Stimulated activated CD4-positive, alpha-beta T cell treated with anti-CD3 and anti-CD28 coated beads, Interleukin-1b, Interleukin-23, amount 100 ng/mL, for 1 hour (primary cell): ENCODE measurements around the gene CDYL2.
"Not testable (repeated sequence)": the region's sequence is repeated elsewhere in the genome, so short reads cannot be mapped to it uniquely, and the experiment has no call there.

Source experiments
- DNase-seq, 2 donors: peaks; one replicate each; pipeline ENCODE4 v3.0.0-alpha.2; 2020; ENCODE audit warnings: low read depth in 2 of 2

The CDYL2 gene

DNA sequence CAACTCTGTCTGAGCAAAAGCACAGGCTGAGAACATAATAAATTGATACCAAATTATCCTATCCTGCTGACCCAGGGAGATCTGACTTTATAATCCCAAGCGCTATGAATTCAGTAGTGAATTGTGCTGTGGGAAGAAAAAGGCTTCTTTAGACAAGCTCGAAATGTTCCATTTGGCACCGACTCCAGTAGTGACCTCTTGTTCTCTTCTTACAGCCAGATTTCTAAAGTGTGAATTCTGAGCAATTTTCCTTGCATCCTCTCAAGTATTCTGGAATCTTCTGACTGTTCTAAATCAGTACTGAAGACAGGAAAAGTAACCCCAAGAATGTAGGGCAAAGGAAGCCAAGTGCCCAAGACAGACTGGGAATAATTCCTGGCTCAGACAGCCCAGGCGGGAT is 58.2 kb downstream of the CDYL2 start:
- no peak for DNase-seq

- DNase-seq: no peak
These were observed 59.5 kb downstream of the CDYL2 start for GRCh38 chr16:80744856-80745255.

- DNase-seq: no peak
These were observed 60.6 kb downstream of the CDYL2 start for GRCh38 chr16:80743772-80744171.

GRCh38 chr16:80743273-80743672 is 61.1 kb downstream of the CDYL2 start:
- no peak for DNase-seq

- no peak for DNase-seq
These were observed 62.1 kb downstream of the CDYL2 start for GRCh38 chr16:80742331-80742730.

GRCh38 chr16:80741724-80742123 is 62.7 kb downstream of the CDYL2 start:
- no peak for DNase-seq

DNA sequence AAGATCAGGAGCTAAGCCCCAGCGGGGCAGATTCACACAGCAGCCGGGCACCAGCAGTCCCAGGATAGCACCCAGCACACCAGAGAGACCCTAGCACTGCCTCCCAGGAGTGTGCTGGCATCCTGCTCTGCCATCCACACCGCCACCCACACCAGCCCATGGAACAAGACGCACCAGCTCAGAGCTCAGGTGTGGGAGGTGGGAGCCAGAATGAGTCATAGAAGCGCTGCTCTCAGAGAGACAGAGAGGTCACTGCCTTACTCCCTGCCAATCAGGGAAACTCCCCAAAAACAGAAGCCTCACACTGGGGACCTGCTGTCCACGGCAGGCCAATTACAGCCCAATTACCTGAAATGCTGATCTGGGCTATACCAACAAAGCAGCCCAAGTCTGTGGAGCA is 64.9 kb downstream of the CDYL2 start:
- no peak for DNase-seq

DNA sequence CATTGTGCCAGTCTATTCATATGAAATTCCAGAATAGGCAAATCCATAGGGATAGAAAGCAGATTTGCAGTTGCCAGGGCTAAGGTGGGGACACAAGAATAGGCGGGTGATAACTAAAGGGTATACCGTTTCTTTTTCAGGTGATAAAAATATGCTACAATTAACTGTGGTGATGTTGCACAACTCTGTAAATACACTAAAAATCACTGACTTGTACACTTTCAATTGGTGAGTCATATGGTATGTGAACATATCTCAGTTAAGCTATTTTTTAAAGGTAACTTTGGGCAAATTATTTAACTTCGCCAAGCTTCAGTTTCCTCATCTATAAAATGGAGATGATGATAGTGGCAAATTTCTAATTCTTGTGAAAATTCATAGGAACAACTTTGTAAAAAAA is 65.9 kb downstream of the CDYL2 start:
- no peak for DNase-seq

GRCh38 chr16:80735846-80736245 is 68.6 kb downstream of the CDYL2 start:
- DNase-seq: no peak

DNA sequence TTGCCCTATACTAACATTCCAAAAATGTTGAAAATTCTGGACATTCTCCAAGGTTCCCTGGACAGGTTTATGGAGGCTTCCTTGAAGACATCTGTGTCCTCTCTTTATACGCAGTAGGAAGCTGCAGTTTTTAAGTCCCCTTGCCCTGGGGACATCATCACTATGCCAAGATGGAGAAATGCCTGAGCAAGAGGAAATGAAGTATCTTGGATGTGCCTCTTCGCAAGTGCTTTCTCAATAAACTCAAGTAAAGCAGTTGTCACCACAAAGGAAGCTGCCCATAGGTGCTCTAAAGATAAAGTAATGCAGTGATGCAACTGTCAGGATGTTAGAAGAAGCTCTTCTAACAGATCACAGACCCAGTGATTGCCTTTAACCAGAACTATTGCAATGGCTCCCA is 71.0 kb downstream of the CDYL2 start:
- no peak for DNase-seq

DNA sequence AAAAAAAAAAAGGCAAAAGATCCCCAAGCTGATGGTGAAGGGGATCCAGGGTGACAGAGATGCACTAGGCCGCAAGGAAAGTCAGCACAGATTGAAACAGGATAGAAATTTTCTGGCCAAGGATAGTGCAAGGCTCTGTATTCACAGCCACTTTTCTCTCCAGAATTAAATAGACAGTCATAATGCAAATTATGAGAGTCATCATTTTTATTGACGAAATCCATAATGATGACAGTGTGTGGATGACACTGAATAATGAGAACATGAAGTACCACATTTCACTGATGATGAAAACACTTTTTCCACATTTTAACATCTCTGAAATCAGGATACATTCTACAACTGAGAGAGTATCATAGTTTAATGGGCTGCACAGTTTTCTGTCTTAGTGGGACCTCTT is 72.5 kb downstream of the CDYL2 start:
- no peak for DNase-seq

DNA sequence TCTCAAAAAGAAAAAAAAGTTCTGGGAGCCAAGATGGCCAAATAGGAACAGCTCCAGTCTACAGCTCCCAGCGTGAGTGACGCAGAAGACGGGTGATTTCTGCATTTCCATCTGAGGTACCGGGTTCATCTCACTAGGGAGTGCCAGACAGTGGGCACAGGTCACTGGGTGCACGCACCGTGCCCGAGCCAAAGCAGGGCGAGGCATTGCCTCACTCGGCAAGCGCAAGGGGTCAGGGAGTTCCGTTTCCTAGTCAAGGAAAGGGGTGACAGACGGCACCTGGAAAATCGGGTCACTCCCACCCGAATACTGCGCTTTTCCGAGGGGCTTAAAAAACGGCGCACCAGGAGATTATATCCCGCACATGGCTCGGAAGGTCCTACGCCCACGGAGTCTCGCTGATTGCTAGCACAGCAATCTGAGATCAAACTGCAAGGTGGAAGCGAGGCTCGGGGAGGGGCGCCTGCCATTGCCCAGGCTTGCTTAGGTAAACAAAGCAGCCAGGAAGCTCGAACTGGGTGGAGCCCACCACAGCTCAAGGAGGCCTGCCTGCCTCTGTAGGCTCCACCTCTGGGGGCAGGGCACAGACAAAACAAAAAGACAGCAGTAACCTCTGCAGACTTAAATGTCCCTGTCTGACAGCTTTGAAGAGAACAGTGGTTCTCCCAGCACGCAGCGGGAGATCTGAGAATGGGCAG is 77.2 kb downstream of the CDYL2 start:
- DNase-seq: not testable (repeated sequence)

GRCh38 chr16:80725566-80726162 is 78.7 kb downstream of the CDYL2 start:
- DNase-seq: no peak

DNA sequence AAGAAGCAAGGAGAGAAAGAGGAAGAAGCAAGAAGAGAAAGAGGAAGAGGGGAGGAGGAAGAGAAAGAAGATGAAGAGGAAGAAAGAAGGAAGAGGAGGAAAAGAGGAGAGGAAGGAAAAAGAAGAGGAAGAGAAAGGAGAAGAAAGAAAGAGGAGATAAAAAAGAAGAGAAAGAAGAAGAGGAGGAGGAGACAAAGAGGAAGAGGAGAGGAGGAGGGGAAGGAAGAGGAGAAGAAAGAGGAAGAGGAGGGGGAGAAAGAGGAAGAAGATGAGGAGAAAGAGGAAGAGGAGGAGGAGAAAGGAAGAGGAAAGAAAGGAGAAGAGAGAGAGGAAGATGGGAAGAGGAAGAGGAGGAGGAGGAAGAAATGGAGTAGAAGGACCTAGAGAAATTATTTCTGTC is 80.4 kb downstream of the CDYL2 start:
- no peak for DNase-seq

- no peak for DNase-seq
These were observed 81.3 kb downstream of the CDYL2 start for GRCh38 chr16:80723091-80723490.

- no peak for DNase-seq
These were observed 83.5 kb downstream of the CDYL2 start for GRCh38 chr16:80720804-80721371.

DNA sequence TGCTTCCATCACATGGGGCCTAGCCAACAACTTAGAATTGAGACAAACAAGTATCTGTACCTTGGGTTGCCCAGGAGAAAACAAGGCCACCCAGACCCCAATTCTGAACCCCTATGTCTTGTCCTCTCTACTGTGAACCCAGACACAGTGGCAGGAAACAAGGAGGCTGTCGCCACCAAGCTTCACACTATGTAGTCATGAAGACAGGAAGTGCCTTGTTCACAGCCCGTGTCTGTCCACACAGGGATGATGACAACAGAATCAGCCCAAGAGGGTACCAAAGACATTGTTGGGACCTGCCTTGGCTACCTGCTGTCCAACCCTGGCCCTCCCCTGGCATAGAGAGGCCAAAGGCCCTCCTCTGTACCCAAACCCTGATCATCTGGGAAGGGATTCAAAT is 84.8 kb downstream of the CDYL2 start:
- DNase-seq: no peak

DNA sequence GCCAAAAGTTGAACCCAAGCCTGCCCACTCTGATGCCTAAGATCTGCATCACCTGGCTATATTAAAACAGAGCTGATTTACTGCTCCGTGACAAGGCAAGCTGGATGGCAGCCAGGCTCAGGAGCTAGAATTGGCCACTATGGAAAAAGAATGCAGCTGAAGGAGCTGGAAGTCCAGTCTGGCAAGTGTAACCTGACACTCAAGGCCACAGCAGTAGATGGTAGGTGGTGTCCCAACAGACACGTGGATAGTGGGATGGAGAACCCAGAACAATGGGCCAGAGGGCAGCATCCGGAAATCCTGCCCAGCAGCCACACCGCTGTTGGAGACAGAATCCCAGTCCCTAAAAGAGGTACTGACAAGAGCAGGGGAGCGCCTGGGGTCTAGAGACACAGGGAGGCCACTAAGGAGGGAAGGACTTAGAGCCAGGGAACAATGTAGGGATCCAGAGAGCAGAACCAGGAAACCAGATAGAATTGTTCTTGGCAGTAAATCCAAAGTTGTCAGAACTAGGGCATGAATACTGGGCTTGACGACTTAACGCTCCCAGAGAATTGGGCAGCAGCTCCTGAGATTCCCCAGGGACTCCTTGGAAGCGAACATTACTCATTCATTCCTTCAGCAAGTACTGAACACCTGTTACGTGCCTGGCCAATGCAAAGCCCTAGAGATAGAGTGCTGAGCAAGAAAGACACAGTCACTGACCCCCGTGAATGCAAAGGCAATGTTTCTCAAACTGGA is 85.7 kb downstream of the CDYL2 start:
- DNase-seq: no peak

DNA sequence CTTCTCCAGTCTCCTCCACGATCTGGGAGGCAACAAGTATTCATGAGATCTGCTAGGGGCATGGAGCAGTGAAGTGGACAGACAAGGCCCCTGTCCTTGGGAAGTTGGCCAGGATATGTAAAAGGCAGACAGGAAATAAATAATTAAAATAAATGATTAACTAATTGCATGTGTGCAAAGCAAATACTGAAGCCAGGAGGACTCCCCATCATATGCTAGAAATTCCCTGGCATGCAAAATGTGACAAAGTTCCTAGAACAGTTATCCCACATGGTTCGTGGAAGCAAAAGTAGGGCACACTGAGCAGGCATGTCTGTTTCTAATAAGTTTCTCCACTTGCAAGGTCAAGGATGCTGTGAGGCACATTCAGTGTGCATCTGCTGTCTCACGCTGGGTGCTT is 86.8 kb downstream of the CDYL2 start:
- DNase-seq: no peak

GRCh38 chr16:80716564-80717139 is 87.7 kb downstream of the CDYL2 start:
- no peak for DNase-seq

DNA sequence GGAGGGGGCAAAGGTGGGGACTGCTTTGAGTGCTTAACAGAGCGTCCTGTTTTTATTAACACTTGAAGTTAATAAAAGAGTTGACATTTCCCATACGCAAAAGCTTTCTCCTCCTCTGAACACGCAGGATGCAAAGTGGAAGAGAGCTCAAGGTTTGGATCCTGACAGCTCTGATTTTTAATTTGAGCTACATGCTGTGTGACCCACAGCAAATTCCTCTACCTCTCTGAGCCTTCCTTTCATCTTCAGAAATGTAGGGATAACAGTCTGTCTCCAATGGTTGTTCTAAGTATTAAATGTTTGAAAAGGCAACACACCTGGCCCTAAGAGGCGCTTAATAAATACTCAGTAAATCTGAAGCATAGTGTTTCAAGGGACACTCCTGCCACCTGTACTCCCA is 93.0 kb downstream of the CDYL2 start:
- no peak for DNase-seq

DNA sequence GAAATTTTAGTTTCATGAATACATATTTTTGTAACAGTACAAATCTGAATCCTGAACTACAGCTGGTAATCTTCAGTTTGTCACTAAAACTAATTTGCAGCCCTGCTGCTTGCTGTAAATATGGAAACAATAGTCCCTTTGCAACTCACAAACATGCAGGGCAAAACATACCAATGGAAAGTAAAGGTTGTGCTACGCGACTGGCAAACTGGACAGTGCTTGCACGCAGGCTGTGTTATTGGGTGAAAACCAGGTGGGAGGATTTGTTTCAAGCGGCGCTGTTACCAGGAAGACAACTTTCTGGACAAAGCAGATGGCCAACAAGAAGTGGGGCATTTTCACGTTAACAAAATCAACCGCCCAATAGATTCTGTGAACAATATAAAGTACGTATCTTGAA is 93.5 kb downstream of the CDYL2 start:
- DNase-seq: no peak

DNA sequence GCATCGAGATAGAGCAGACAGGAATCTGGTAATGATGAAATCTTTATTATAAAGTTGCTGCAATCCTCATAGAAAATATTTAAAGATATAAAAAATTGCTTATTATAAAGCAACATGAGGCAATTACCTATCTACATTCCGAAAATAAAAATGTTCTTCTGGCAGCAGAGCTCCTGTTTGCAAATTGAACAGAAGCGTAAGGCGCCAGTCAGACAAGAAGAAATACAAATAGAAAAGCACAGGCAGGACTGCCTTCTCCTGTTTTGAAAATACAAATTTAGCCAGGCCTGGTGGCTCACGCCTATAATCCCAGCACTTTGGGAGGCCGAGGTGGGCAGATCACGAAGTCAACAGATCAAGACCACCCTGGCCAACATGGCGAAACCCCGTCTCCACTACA is 95.6 kb downstream of the CDYL2 start:
- DNase-seq: no peak
